ENCODE measurements around the gene VTA1. TPM values are rescaled to one million over a fixed set of nuclear protein-coding genes. Genes with fewer than 3 reads are reported as not detected.

Gene VTA1
- total RNA-seq, 1 donor from 2014 or later: 65.3 TPM

DNA sequence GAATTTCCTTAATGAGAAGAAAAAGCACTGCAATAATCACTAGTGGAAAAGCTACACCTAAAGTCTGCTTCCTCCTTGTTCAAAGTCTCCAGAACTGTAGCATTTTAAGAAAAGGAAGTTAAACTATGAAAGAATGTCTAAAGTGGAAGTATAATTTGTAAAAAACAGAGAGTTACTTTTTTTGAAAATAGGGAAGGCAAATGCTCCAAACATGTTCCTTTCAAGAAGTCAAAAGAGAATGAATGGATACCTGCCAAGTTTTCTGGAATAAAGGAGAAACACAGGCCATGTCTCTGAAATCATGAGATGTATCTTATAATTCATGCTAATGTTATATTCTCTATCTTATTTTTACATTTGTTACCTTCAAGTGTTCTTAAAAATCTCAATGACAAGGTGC is 94.0 kb downstream of the VTA1 start:
- Histone ChIP-seq H4K20me1 (ENCODE audit: insufficient read depth, low read length) (no peaks in the 10 kb centered on the region), H3K79me2 (ENCODE audit: insufficient read depth, low read length) (no peaks in the 10 kb centered on the region), H3K4me2 (ENCODE audit: low read length) (no peak overlapping the region), H3K27ac (ENCODE audit: low read depth, low read length) (no peak overlapping the region), H3K27me3 (ENCODE audit: insufficient read depth, low read length) (no peaks in the 10 kb centered on the region), H3K4me3 (ENCODE audit: insufficient read depth, low read depth, low read length) (no peak overlapping the region), H3K36me3 (ENCODE audit: insufficient read depth, low read length) (no peaks in the 10 kb centered on the region), H2AFZ (ENCODE audit: low read depth, low read length) (no peak overlapping the region), H3K9ac (ENCODE audit: low read length) (no peak overlapping the region), H3K4me1 (ENCODE audit: insufficient read depth, low read length) (peaks cover 4% of the 10 kb centered on the region), H3K9me3 (ENCODE audit: insufficient read depth, low read depth, low read length) (no peaks in the 10 kb centered on the region)
- no peak overlapping the region for H3K27ac Mint-ChIP-seq (ENCODE audit: unreplicated experiment)
- DNase-seq (ENCODE audit: low read depth) (no peak), FAIRE-seq (no peak)
- no peaks in the 10 kb centered on the region for H3K36me3 Mint-ChIP-seq (ENCODE audit: low read depth, unreplicated experiment)
- H3K27me3 Mint-ChIP-seq (ENCODE audit: low read depth, unreplicated experiment): no peaks in the 10 kb centered on the region
- H3K9me3 Mint-ChIP-seq (ENCODE audit: unreplicated experiment): no peaks in the 10 kb centered on the region
- no peak for TF ChIP-seq EZH2 (IDR thresholded peaks at IDR 0.05; ENCODE audit: insufficient read depth, low read length)
- TF ChIP-seq CTCF (IDR thresholded peaks at IDR 0.05; ENCODE audit: insufficient read depth, low read depth, low read length): no peak
- H3K4me1 Mint-ChIP-seq (ENCODE audit: low read depth, unreplicated experiment): peaks cover 5% of the 10 kb centered on the region
- no peak overlapping the region for H3K4me3 Mint-ChIP-seq (ENCODE audit: unreplicated experiment)

DNA sequence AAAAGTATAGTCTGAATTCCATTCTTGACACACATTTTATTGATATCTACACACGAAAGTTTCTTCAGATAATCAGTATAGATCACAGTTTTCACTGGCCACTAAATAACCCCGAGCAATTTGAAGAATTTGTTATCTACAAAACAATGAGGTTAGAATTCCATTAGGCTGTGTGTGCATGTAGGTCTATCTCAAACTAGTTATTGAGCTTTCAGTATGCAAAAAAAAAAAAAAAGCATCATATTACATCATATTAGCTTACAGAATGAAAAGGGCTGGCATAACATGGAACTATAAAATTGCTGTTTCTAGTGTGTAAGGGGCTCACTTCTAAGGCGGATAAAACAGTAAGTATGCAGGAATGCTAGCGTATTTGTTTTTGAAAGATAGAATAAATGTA is 95.2 kb downstream of the VTA1 start:
- no peak overlapping the region for H3K4me3 ChIP-seq (ENCODE audit: insufficient read depth, low read depth, low read length)
- H3K9ac ChIP-seq (ENCODE audit: low read length): no peak overlapping the region
- H3K79me2 ChIP-seq (ENCODE audit: insufficient read depth, low read length): no peaks in the 10 kb centered on the region
- Mint-ChIP-seq H3K4me3 (ENCODE audit: unreplicated experiment) (no peak overlapping the region), H3K4me1 (ENCODE audit: low read depth, unreplicated experiment) (peaks cover 5% of the 10 kb centered on the region), H3K36me3 (ENCODE audit: low read depth, unreplicated experiment) (no peaks in the 10 kb centered on the region), H3K9me3 (ENCODE audit: unreplicated experiment) (no peaks in the 10 kb centered on the region), H3K27ac (ENCODE audit: unreplicated experiment) (peak overlapping the region; percentile 55), H3K27me3 (ENCODE audit: low read depth, unreplicated experiment) (no peaks in the 10 kb centered on the region)
- peaks cover 4% of the 10 kb centered on the region for H3K4me1 ChIP-seq (ENCODE audit: insufficient read depth, low read length)
- DNase-seq (ENCODE audit: low read depth) (peak; percentile 81), FAIRE-seq (no peak)
- no peak overlapping the region for H3K4me2 ChIP-seq (ENCODE audit: low read length)
- H3K9me3 ChIP-seq (ENCODE audit: insufficient read depth, low read depth, low read length): no peaks in the 10 kb centered on the region
- H4K20me1 ChIP-seq (ENCODE audit: insufficient read depth, low read length): no peaks in the 10 kb centered on the region
- no peak for TF ChIP-seq CTCF (IDR thresholded peaks at IDR 0.05; ENCODE audit: insufficient read depth, low read depth, low read length)
- no peak for TF ChIP-seq EZH2 (IDR thresholded peaks at IDR 0.05; ENCODE audit: insufficient read depth, low read length)
- H2AFZ ChIP-seq (ENCODE audit: low read depth, low read length): no peak overlapping the region
- no peaks in the 10 kb centered on the region for H3K27me3 ChIP-seq (ENCODE audit: insufficient read depth, low read length)
- H3K36me3 ChIP-seq (ENCODE audit: insufficient read depth, low read length): no peaks in the 10 kb centered on the region
- H3K27ac ChIP-seq (ENCODE audit: low read depth, low read length): no peak overlapping the region

DNA sequence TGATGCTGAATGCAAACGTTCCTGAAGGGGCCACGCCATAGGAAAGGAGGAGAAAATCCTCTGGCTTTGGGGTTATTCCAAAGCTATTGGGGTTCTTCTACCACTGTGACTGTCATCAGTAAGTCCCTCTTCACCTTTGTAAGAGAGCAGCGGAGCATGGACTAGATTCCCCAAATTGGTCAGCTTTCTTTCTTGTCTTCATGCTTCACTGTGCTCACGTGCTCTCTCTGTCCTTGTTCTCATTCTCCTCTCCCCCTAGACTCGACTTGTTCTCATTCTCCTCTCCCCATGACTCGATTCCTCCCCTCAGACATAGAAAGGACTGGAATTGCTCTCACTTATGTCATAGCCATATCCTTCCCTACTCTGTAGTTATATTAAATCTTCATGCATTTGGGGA is 99.9 kb downstream of the VTA1 start:
- Histone ChIP-seq H3K4me3 (ENCODE audit: insufficient read depth, low read depth, low read length) (no peak overlapping the region), H4K20me1 (ENCODE audit: insufficient read depth, low read length) (no peaks in the 10 kb centered on the region), H3K79me2 (ENCODE audit: insufficient read depth, low read length) (no peaks in the 10 kb centered on the region), H3K27ac (ENCODE audit: low read depth, low read length) (no peak overlapping the region), H3K36me3 (ENCODE audit: insufficient read depth, low read length) (no peaks in the 10 kb centered on the region), H2AFZ (ENCODE audit: low read depth, low read length) (no peak overlapping the region), H3K27me3 (ENCODE audit: insufficient read depth, low read length) (no peaks in the 10 kb centered on the region), H3K4me2 (ENCODE audit: low read length) (no peak overlapping the region), H3K9ac (ENCODE audit: low read length) (no peak overlapping the region), H3K4me1 (ENCODE audit: insufficient read depth, low read length) (peaks cover 4% of the 10 kb centered on the region), H3K9me3 (ENCODE audit: insufficient read depth, low read depth, low read length) (no peaks in the 10 kb centered on the region)
- Mint-ChIP-seq H3K9me3 (ENCODE audit: unreplicated experiment) (peaks cover 5% of the 10 kb centered on the region), H3K4me3 (ENCODE audit: unreplicated experiment) (no peak overlapping the region), H3K27ac (ENCODE audit: unreplicated experiment) (no peak overlapping the region), H3K27me3 (ENCODE audit: low read depth, unreplicated experiment) (no peaks in the 10 kb centered on the region), H3K36me3 (ENCODE audit: low read depth, unreplicated experiment) (no peaks in the 10 kb centered on the region), H3K4me1 (ENCODE audit: low read depth, unreplicated experiment) (peaks cover 5% of the 10 kb centered on the region)
- DNase-seq (ENCODE audit: low read depth) (no peak), FAIRE-seq (no peak)
- no peak for TF ChIP-seq CTCF (IDR thresholded peaks at IDR 0.05; ENCODE audit: insufficient read depth, low read depth, low read length)
- no peak for TF ChIP-seq EZH2 (IDR thresholded peaks at IDR 0.05; ENCODE audit: insufficient read depth, low read length)
